ENCODE measurements around the gene KDM6A. TPM values are rescaled to one million over a fixed set of nuclear protein-coding genes. Genes with fewer than 3 reads are reported as not detected.

KDM6A gene
- total RNA-seq, 4 donors from 2014 or later, result 20.5 to 47.0 (median 33.0) TPM

DNA sequence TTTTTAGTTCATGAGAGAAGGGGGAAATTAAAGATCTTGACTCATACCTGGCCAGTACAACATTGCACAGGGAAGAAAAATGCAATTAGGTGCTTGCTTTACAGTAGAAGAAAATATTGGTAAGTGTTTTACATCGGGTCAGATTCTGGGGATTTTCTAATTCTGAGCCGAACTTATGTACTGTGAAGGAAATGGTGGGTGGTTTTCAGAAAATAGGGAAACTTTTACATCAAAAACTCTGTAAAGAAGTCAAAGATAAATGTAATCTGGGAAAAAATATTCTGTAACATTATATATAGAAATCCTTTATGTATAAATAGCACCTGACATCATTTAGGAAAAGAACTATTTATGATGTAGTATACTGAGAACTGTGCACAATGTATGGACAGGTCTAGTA, 75.4 kb downstream of the KDM6A start:
- TF ChIP-seq, protein P1, sequence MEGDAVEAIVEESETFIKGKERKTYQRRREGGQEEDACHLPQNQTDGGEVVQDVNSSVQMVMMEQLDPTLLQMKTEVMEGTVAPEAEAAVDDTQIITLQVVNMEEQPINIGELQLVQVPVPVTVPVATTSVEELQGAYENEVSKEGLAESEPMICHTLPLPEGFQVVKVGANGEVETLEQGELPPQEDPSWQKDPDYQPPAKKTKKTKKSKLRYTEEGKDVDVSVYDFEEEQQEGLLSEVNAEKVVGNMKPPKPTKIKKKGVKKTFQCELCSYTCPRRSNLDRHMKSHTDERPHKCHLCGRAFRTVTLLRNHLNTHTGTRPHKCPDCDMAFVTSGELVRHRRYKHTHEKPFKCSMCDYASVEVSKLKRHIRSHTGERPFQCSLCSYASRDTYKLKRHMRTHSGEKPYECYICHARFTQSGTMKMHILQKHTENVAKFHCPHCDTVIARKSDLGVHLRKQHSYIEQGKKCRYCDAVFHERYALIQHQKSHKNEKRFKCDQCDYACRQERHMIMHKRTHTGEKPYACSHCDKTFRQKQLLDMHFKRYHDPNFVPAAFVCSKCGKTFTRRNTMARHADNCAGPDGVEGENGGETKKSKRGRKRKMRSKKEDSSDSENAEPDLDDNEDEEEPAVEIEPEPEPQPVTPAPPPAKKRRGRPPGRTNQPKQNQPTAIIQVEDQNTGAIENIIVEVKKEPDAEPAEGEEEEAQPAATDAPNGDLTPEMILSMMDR (IDR thresholded peaks at IDR 0.05; ENCODE audit: low read depth), result no peak

DNA sequence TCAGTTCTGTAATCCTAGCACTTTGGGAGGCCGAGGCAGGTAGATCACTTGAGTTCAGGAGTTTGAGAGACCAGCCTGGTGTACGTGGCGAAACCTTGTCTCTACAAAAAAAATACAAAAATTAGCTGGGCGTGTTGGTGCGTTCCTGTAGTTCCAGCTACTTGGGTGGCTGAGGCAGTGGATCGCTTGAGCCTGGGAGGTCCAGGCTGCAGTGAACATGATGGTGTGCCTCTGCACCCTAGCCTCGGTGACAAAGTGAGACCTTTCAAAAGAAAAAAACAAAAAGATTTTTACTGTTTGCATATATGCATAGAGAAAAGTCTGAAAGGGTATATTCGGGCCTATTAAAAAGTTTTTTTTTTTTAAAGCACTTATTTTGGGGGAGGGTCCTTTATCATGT, 76.1 kb downstream of the KDM6A start:
- TF ChIP-seq, protein P1 (IDR thresholded peaks at IDR 0.05; ENCODE audit: low read depth), result no peak

DNA sequence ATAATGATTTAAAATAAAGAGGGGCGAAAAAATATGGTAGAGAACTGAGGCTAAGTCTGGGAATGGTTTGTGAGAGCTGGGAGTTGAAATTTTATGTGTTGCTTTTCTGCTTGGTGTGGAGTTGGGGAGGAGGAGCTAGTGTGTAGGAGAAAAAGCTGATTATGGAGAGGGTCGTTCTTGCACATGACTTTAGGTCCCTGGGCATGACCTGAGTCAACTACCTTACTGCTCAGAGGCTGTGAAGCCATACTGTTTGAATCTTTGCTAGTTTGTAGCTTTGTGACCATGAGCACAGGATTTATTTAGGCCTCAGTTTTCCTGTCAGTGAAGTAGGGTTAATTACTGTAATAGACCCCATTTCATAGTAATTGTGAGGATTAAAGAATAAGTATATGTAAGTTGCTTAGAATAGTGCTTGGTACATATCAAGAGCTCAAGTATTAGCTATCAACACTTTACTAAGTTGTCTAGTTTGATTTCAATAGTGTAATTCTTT, 78.6 kb downstream of the KDM6A start:
- TF ChIP-seq, protein P1 (IDR thresholded peaks at IDR 0.05; ENCODE audit: low read depth), result no peak

DNA sequence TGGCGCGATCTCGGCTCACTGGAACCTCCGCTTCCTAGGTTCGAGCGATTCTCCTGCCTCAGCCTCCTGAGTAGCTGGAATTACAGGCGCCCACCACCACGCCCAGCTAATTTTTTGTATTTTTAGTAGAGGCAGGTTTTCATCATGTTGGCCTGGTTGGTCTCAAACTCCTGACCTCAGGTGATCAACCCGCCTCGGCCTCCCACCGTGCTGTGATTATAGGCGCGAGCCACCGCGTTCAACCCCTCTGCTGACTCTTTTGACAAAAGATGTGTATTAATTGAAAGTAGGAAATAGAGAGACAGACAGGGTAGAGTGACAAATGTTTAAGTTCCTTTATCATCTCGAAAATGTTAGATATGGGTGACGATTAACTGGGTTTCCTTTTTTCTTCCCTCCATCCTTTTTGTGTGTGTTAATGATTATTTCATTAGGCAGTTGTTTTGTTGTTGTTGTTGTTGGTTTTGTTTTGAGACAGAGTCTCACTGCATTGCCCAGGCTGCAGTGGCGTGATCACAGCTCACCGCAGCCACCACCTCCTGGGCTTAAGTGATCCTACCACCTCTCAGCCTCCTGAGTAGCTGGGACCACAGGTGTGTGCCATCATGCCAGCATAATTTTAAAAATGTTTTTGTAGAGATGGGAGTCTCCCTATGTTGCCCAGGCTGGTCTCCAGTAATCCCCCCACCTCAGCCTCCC, 79.5 kb downstream of the KDM6A start:
- TF ChIP-seq, protein P1 (IDR thresholded peaks at IDR 0.05; ENCODE audit: low read depth), result no peak

DNA sequence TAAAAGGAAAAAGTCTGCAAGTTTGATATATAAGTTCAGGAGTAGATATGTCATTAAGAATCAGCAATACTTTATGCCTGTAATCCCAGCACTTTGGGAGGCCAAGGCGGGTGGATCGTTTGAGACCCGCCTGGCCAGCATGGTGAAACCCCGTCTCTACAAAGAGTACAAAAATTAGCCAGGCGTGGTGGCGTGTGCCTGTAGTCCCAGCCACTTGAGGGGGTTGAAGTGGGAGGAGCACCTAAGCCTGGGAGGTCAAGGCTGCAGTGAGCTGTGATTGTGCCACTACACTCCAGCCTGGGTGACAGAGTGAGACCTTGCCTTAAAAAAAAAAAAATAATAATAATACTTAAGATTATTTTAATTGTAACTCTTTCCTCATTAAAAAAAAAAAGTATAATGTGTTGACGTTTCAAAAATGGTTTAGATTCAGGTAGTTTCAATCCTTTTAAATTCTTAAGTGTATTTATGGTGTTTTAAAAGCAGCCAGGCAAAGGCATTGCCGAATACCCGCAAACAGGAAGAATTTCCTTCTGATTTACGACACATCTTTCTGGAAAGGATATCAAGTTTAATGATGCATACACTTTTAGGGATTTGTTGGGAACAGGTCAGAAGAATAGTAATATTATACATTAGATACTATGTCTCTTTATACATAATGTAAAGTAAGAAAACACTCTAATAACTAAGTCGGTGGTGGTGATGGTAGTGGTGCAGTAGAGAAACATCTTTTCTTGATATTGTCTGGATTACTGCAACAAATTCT, 80.9 kb downstream of the KDM6A start:
- TF ChIP-seq, protein P1 (IDR thresholded peaks at IDR 0.05; ENCODE audit: low read depth), result no peak

DNA sequence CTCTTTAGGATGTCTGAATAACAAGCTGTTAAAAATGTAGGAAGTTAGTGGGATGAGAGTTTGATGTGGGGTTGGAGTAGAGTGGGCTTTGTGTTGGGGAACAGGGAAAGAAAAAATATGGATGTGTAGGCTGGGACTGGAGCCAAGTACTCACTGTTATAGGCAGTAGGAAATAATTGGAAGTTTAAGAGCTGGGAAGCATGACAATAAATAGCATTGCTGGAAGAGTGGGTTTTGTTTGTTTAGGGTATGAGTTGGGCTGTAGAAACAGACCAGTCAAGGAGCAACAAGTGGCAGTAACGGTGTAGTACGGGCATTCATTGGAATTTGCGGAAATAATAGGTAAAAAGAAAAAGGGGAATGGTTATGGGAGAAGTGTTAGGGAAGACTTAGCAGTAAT, 81.6 kb downstream of the KDM6A start:
- TF ChIP-seq, protein P1 (IDR thresholded peaks at IDR 0.05; ENCODE audit: low read depth), result no peak

DNA sequence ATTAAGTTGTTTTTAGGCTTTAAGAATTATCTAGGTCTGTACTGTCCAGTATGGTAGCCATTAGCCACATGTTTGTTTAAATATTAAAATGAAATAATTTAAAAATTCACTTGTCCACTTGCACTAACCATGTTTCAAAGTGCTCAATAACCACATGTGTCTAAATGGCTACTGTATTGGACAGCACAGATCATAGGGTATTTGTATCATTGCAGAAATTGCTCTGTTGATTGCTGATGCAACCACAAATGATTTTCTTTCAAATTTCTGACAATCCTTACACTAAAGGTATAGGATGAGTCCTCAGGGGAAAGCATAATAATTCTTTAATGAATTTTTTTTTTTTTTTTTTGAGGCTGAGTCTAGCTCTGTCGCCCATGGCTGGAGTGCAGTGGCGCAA, 84.9 kb downstream of the KDM6A start:
- TF ChIP-seq, protein P1 (IDR thresholded peaks at IDR 0.05; ENCODE audit: low read depth), result no peak
